ENCODE results near the gene ACO2.

ACO2 gene

GRCh38 chr22:41574847-41575381, 106.0 kb downstream of the ACO2 start:
- Mint-ChIP-seq H3K4me1 (no peaks in the 10 kb centered on the region), H3K27ac (no peak overlapping the region), H3K4me3 (no peak overlapping the region), H3K36me3 (peaks cover 3% of the 10 kb centered on the region), H3K27me3 (no peaks in the 10 kb centered on the region), H3K9me3 (no peaks in the 10 kb centered on the region)

- H3K9me3 Mint-ChIP-seq: no peaks in the 10 kb centered on the region
- H3K4me3 Mint-ChIP-seq: no peak overlapping the region
- H3K27me3 Mint-ChIP-seq: no peaks in the 10 kb centered on the region
- no peaks in the 10 kb centered on the region for H3K4me1 Mint-ChIP-seq
- no peak overlapping the region for H3K27ac Mint-ChIP-seq
- H3K36me3 Mint-ChIP-seq: peaks cover 3% of the 10 kb centered on the region
Measured at GRCh38 chr22:41575533-41575932, 106.6 kb downstream of the ACO2 start.

- Mint-ChIP-seq H3K27ac (no peak overlapping the region), H3K36me3 (peaks cover 3% of the 10 kb centered on the region), H3K27me3 (no peaks in the 10 kb centered on the region), H3K4me1 (no peaks in the 10 kb centered on the region), H3K9me3 (no peaks in the 10 kb centered on the region), H3K4me3 (no peak overlapping the region)
Measured at GRCh38 chr22:41576877-41577276, 108.0 kb downstream of the ACO2 start.

- H3K9me3 Mint-ChIP-seq: no peaks in the 10 kb centered on the region
- no peaks in the 10 kb centered on the region for H3K27me3 Mint-ChIP-seq
- no peaks in the 10 kb centered on the region for H3K4me1 Mint-ChIP-seq
- H3K4me3 Mint-ChIP-seq: no peak overlapping the region
- H3K36me3 Mint-ChIP-seq: peaks cover 5% of the 10 kb centered on the region
- no peak overlapping the region for H3K27ac Mint-ChIP-seq
Measured at GRCh38 chr22:41578114-41578513, 109.2 kb downstream of the ACO2 start.
